Transverse colon (tissue), 4 donors: ENCODE results near the gene MCC.

ENCODE experiments used
- POLR2A ChIP-seq: fragments of 450-650 bp; IDR thresholded peaks from one replicate; pipeline ENCODE4 v1.6.1; 2016; ENCODE audit warnings: antibody characterized with exemption, mild to moderate bottlenecking, moderate library complexity
- POLR2AphosphoS5 ChIP-seq, 3 donors: sonication (generic); formaldehyde crosslinking; IDR thresholded peaks; one replicate each; pipeline ENCODE4 v1.6.1; 2016; ENCODE audit warnings: antibody characterized with exemption in 3 of 3
- TF ChIP-seq, protein P1 (sequence below), 5 experiments: fragments of 200-600 bp in 3 of 5; fragments of 450-650 bp in 2 of 5; sonication (generic) in 3 of 5; IDR thresholded peaks; 1 replicate in 2 of 5; 2 replicates in 3 of 5; pipeline ENCODE4 v1.5.1; 2016 to 2017; ENCODE audit warnings: antibody characterized with exemption in 5 of 5, inconsistent platforms in 3 of 5, mild to moderate bottlenecking in 2 of 5, moderate library complexity in 1 of 5

DNA sequence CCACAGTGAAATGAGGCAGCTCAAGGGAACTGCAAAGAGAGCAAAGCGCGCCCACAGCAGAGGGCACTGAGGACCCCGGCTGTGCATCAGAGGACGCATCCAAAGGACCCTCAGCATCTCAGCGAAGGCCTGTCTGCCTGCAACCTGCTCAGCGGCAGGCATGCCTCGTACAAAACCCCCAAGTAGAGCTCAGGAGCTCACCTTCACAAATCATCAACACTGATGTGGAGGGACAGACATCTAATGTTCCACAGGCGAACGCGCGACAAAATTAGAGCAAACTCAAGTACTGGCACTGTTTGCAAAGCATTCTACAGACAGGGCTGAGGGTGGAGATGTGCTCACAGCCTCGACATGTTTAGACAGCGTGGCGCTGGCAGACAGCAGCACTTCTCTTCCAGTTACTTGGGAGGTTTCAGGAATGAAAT lies 430.7 kb downstream of the MCC start:
- TF ChIP-seq, protein P1, sequence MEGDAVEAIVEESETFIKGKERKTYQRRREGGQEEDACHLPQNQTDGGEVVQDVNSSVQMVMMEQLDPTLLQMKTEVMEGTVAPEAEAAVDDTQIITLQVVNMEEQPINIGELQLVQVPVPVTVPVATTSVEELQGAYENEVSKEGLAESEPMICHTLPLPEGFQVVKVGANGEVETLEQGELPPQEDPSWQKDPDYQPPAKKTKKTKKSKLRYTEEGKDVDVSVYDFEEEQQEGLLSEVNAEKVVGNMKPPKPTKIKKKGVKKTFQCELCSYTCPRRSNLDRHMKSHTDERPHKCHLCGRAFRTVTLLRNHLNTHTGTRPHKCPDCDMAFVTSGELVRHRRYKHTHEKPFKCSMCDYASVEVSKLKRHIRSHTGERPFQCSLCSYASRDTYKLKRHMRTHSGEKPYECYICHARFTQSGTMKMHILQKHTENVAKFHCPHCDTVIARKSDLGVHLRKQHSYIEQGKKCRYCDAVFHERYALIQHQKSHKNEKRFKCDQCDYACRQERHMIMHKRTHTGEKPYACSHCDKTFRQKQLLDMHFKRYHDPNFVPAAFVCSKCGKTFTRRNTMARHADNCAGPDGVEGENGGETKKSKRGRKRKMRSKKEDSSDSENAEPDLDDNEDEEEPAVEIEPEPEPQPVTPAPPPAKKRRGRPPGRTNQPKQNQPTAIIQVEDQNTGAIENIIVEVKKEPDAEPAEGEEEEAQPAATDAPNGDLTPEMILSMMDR (IDR thresholded peaks at IDR 0.05) = no peak
- TF ChIP-seq POLR2AphosphoS5 (IDR thresholded peaks at IDR 0.05) (no peak), POLR2A (no peak)
